Neural progenitor cell (in vitro differentiated cells): Measurements from ENCODE around the gene ZMYM5. TPM values are rescaled to one million over a fixed set of nuclear protein-coding genes. Genes with fewer than 3 reads are reported as not detected.

ENCODE experiments used
- DNase-seq: peaks from one replicate; pipeline ENCODE4 v3.0.0-alpha.2; 2016; ENCODE audit warnings: low spot score
- H2AFZ ChIP-seq: fragments of 200-600 bp; sonication (generic); replicated peaks from 2 replicates; pipeline ENCODE4 v1.6.1; 2016; ENCODE audit warnings: antibody characterized with exemption
- H3F3A ChIP-seq: fragments of 200-600 bp; sonication (generic); 2 replicates; pipeline ENCODE4 v1.6.1; 2016; ENCODE audit warnings: antibody characterized with exemption, low read depth
- H3K27ac ChIP-seq: fragments of 200-600 bp; sonication (generic); 2 replicates; pipeline ENCODE4 v1.5.1; 2016; ENCODE audit warnings: mild to moderate bottlenecking
- H3K27me3 ChIP-seq: fragments of 200-600 bp; sonication (generic); 2 replicates; pipeline ENCODE4 v1.6.1; 2016; ENCODE audit warnings: mild to moderate bottlenecking, moderate library complexity
- H3K36me3 ChIP-seq: fragments of 200-600 bp; sonication (generic); 2 replicates; pipeline ENCODE4 v1.5.1; 2016
- H3K4me1 ChIP-seq: fragments of 200-600 bp; sonication (generic); 2 replicates; pipeline ENCODE4 v1.6.1; 2016; ENCODE audit warnings: mixed run types
- H3K4me2 ChIP-seq: fragments of 200-600 bp; sonication (generic); 2 replicates; pipeline ENCODE4 v1.6.1; 2016
- H3K4me3 ChIP-seq: fragments of 200-600 bp; sonication (generic); 2 replicates; pipeline ENCODE4 v1.5.1; 2016
- H3K79me2 ChIP-seq: fragments of 200-600 bp; sonication (generic); 2 replicates; pipeline ENCODE4 v1.6.1; 2016; ENCODE audit warnings: low read depth
- H3K9ac ChIP-seq: fragments of 200-600 bp; sonication (generic); 2 replicates; pipeline ENCODE4 v1.6.1; 2016
- H3K9me3 ChIP-seq: fragments of 200-600 bp; sonication (generic); 2 replicates; pipeline ENCODE4 v1.5.1; 2016; ENCODE audit warnings: low read depth
- H4K20me1 ChIP-seq: fragments of 200-600 bp; sonication (generic); 2 replicates; pipeline ENCODE4 v1.6.1; 2016; ENCODE audit warnings: low read depth
- H3K27ac Mint-ChIP-seq: 3 replicates; pipeline ENCODE4 v1.8.0; 2021; ENCODE audit warnings: mixed read lengths
- H3K27me3 Mint-ChIP-seq: 2 replicates; pipeline ENCODE4 v1.8.0; 2022; ENCODE audit warnings: low read depth, mild to moderate bottlenecking, inconsistent platforms, moderate library complexity, mixed read lengths; ENCODE audit not compliant: insufficient read depth
- H3K36me3 Mint-ChIP-seq: 3 replicates; pipeline ENCODE4 v1.8.0; 2021; ENCODE audit warnings: mixed read lengths
- H3K4me1 Mint-ChIP-seq: 3 replicates; pipeline ENCODE4 v1.8.0; 2021; ENCODE audit warnings: mixed read lengths
- H3K4me3 Mint-ChIP-seq: 3 replicates; pipeline ENCODE4 v1.8.0; 2021; ENCODE audit warnings: mild to moderate bottlenecking, moderate library complexity, mixed read lengths
- H3K9me3 Mint-ChIP-seq: 3 replicates; pipeline ENCODE4 v1.8.0; 2020; ENCODE audit warnings: mixed read lengths
- EZH2 ChIP-seq: fragments of 200-600 bp; sonication (generic); IDR thresholded peaks from 2 replicates; pipeline ENCODE4 v1.6.1; 2017; ENCODE audit warnings: antibody characterized with exemption, mild to moderate bottlenecking, moderate library complexity
- EZH2phosphoT487 ChIP-seq: fragments of 200-600 bp; sonication (generic); IDR thresholded peaks from 2 replicates; pipeline ENCODE4 v1.6.1; 2017; ENCODE audit warnings: antibody characterized with exemption
- total RNA-seq: library from RNA; depleted of rRNA; stranded (reverse); fragments of >200 nt; gene quantifications from 2 replicates; pipeline ENCODE4 v1.2.3, GENCODE V29; 2015; ENCODE audit warnings: low replicate concordance
- TF ChIP-seq, protein P1 (sequence below): fragments of 200-600 bp; sonication (generic); IDR thresholded peaks from 2 replicates; pipeline ENCODE4 v1.5.1; 2017; ENCODE audit warnings: antibody characterized with exemption, mild to moderate bottlenecking

Gene ZMYM5
- total RNA-seq, 1 donor from 2014 or later = 22.1 TPM

GRCh38 chr13:19834704-19835103 is 28.7 kb downstream of the ZMYM5 start:
- Histone ChIP-seq H3K27me3 (no peaks in the 10 kb centered on the region), H3K27ac (no peak overlapping the region), H3K9me3 (no peaks in the 10 kb centered on the region), H3K79me2 (peaks cover 2% of the 10 kb centered on the region), H3F3A (no peaks in the 10 kb centered on the region), H3K4me3 (no peak overlapping the region), H3K9ac (no peak overlapping the region), H2AFZ (no peak overlapping the region), H3K4me2 (no peak overlapping the region), H3K36me3 (peaks cover 19% of the 10 kb centered on the region), H4K20me1 (no peaks in the 10 kb centered on the region), H3K4me1 (no peaks in the 10 kb centered on the region)
- Mint-ChIP-seq H3K27me3 (no peaks in the 10 kb centered on the region), H3K36me3 (peaks cover 36% of the 10 kb centered on the region), H3K4me1 (no peaks in the 10 kb centered on the region), H3K27ac (no peak overlapping the region), H3K4me3 (no peak overlapping the region), H3K9me3 (no peaks in the 10 kb centered on the region)
- TF ChIP-seq, protein P1, sequence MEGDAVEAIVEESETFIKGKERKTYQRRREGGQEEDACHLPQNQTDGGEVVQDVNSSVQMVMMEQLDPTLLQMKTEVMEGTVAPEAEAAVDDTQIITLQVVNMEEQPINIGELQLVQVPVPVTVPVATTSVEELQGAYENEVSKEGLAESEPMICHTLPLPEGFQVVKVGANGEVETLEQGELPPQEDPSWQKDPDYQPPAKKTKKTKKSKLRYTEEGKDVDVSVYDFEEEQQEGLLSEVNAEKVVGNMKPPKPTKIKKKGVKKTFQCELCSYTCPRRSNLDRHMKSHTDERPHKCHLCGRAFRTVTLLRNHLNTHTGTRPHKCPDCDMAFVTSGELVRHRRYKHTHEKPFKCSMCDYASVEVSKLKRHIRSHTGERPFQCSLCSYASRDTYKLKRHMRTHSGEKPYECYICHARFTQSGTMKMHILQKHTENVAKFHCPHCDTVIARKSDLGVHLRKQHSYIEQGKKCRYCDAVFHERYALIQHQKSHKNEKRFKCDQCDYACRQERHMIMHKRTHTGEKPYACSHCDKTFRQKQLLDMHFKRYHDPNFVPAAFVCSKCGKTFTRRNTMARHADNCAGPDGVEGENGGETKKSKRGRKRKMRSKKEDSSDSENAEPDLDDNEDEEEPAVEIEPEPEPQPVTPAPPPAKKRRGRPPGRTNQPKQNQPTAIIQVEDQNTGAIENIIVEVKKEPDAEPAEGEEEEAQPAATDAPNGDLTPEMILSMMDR = no peak
- TF ChIP-seq EZH2phosphoT487 (no peak), EZH2 (no peak)
- no peak for DNase-seq

GRCh38 chr13:19822673-19823072 is 40.8 kb downstream of the ZMYM5 start:
- H2AFZ ChIP-seq = no peak overlapping the region
- H3K36me3 ChIP-seq = peaks cover 4% of the 10 kb centered on the region
- peaks cover 2% of the 10 kb centered on the region for H3K27me3 Mint-ChIP-seq
- no peaks in the 10 kb centered on the region for H3K4me1 Mint-ChIP-seq
- no peak overlapping the region for H3K4me3 ChIP-seq
- H3K4me3 Mint-ChIP-seq = no peak overlapping the region
- TF ChIP-seq EZH2 (no peak), EZH2phosphoT487 (no peak)
- TF ChIP-seq, protein P1 = no peak
- H3K27ac ChIP-seq = no peak overlapping the region
- peaks cover 31% of the 10 kb centered on the region for H3K36me3 Mint-ChIP-seq
- H3K9me3 ChIP-seq = no peaks in the 10 kb centered on the region
- no peaks in the 10 kb centered on the region for H3K9me3 Mint-ChIP-seq
- H3K9ac ChIP-seq = no peak overlapping the region
- H3K4me1 ChIP-seq = no peaks in the 10 kb centered on the region
- peaks cover 4% of the 10 kb centered on the region for H4K20me1 ChIP-seq
- H3K79me2 ChIP-seq = no peaks in the 10 kb centered on the region
- DNase-seq = no peak
- no peak overlapping the region for H3K4me2 ChIP-seq
- no peaks in the 10 kb centered on the region for H3F3A ChIP-seq
- no peaks in the 10 kb centered on the region for H3K27me3 ChIP-seq
- no peak overlapping the region for H3K27ac Mint-ChIP-seq

DNA sequence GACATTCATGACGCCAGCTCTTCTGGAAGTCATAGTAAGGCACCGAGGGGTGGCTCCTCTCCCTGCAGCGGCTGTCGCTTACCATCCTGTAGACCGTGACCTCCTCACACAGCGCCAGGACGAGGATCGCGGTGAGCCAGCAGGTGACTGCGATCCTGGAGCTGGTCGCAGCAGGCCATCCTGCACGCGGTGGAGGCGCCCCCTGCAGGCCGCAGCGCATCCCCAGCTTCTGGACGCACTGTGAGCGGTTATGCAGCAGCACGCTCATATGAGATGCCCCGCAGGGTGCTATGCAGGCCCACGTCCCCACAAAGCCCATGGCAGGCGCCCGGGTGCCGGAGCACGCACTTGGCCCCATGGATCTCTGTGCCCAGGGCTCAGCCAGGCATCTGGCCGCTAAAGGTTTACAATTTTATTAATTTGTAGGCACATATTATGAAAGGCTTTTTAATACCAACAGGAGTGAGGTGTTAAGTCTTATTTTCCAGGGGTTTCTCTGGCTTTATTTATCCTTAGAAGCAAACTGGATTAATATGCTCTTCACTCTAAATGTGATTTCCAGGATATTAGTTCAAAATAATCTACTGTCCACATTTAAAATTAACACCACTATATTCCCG is 45.1 kb downstream of the ZMYM5 start:
- Histone ChIP-seq H3K36me3 (no peaks in the 10 kb centered on the region), H3K9ac (no peak overlapping the region), H3K4me1 (no peaks in the 10 kb centered on the region), H4K20me1 (peaks cover 4% of the 10 kb centered on the region), H2AFZ (no peak overlapping the region), H3K9me3 (no peaks in the 10 kb centered on the region), H3K79me2 (no peaks in the 10 kb centered on the region), H3K27ac (no peak overlapping the region), H3K4me3 (no peak overlapping the region), H3K4me2 (no peak overlapping the region), H3K27me3 (no peaks in the 10 kb centered on the region), H3F3A (no peaks in the 10 kb centered on the region)
- Mint-ChIP-seq H3K9me3 (no peaks in the 10 kb centered on the region), H3K36me3 (peaks cover 24% of the 10 kb centered on the region), H3K27ac (no peak overlapping the region), H3K27me3 (peaks cover 2% of the 10 kb centered on the region), H3K4me1 (no peaks in the 10 kb centered on the region), H3K4me3 (no peak overlapping the region)
- DNase-seq = peak; percentile 76
- TF ChIP-seq, protein P1 = peak; percentile 85
- TF ChIP-seq EZH2 = no peak
